ELR (cell line): ENCODE results near the gene CACNA2D1.

ENCODE experiments used
- DNase-seq: peaks from one replicate; pipeline ENCODE4 v3.0.0-alpha.2; 2015; ENCODE audit warnings: low read depth

The CACNA2D1 gene

GRCh38 chr7:82036146-82036886 lies 407.3 kb downstream of the CACNA2D1 start:
- peak; percentile 86 for DNase-seq

GRCh38 chr7:82035456-82035855 lies 408.1 kb downstream of the CACNA2D1 start:
- DNase-seq, result no peak

- DNase-seq, result no peak
These were observed 410.7 kb downstream of the CACNA2D1 start for GRCh38 chr7:82032901-82033300.

GRCh38 chr7:82029236-82029913 lies 414.2 kb downstream of the CACNA2D1 start:
- DNase-seq, result peak; percentile 33

- DNase-seq, result no peak
These were observed 415.5 kb downstream of the CACNA2D1 start for GRCh38 chr7:82028097-82028496.

GRCh38 chr7:82021713-82022112 lies 421.9 kb downstream of the CACNA2D1 start:
- DNase-seq, result no peak

- DNase-seq, result no peak
These were observed 422.5 kb downstream of the CACNA2D1 start for GRCh38 chr7:82021036-82021435.

- no peak for DNase-seq
These were observed 423.8 kb downstream of the CACNA2D1 start for GRCh38 chr7:82019551-82020475.

- DNase-seq, result no peak
These were observed 425.4 kb downstream of the CACNA2D1 start for GRCh38 chr7:82018226-82018625.

- peak; percentile 43 for DNase-seq
These were observed 426.1 kb downstream of the CACNA2D1 start for GRCh38 chr7:82017334-82017943.

- no peak for DNase-seq
These were observed 427.8 kb downstream of the CACNA2D1 start for GRCh38 chr7:82015751-82016150.

GRCh38 chr7:82014574-82014973 lies 429.0 kb downstream of the CACNA2D1 start:
- peak; percentile 3 for DNase-seq

GRCh38 chr7:82012453-82012852 lies 431.1 kb downstream of the CACNA2D1 start:
- no peak for DNase-seq

GRCh38 chr7:82010416-82010815 lies 433.2 kb downstream of the CACNA2D1 start:
- no peak for DNase-seq

GRCh38 chr7:82007315-82007714 lies 436.3 kb downstream of the CACNA2D1 start:
- DNase-seq, result no peak

GRCh38 chr7:82005056-82005455 lies 438.5 kb downstream of the CACNA2D1 start:
- DNase-seq, result no peak

- no peak for DNase-seq
These were observed 450.4 kb downstream of the CACNA2D1 start for GRCh38 chr7:81993186-81993585.

GRCh38 chr7:81990395-81990794 lies 453.2 kb downstream of the CACNA2D1 start:
- peak; percentile 60 for DNase-seq

- DNase-seq, result no peak
These were observed 456.7 kb downstream of the CACNA2D1 start for GRCh38 chr7:81986723-81987470.

- no peak for DNase-seq
These were observed 460.2 kb downstream of the CACNA2D1 start for GRCh38 chr7:81983406-81983805.

GRCh38 chr7:81973117-81973516 lies 470.5 kb downstream of the CACNA2D1 start:
- no peak for DNase-seq
